ENCODE results near the gene MITF. TPM values are rescaled to one million over a fixed set of nuclear protein-coding genes. Genes with fewer than 3 reads are reported as not detected.

MITF gene
- total RNA-seq = 10 to 100 TPM; 13.7 to 39.0 (median 27.4) TPM

- peak; percentile 96 for ATAC-seq (ENCODE audit: low FRiP score)
- DNase-seq (ENCODE audit: low spot score) = peak; percentile 60
- TF ChIP-seq CTCF (IDR thresholded peaks at IDR 0.05) = no peak
Measured at GRCh38 chr3:69739204-69740102, at the start of gene MITF. TSS of gene MITF (plus strand) at chr3:69739464. CDS start at chr3:69739598, 134 bp downstream.

- no peak for DNase-seq (ENCODE audit: low spot score)
- TF ChIP-seq CTCF (IDR thresholded peaks at IDR 0.05) = no peak
- ATAC-seq (ENCODE audit: low FRiP score) = no peak
Measured at GRCh38 chr3:69691860-69692259, 47.4 kb upstream of the MITF start.

- no peak for DNase-seq (ENCODE audit: low spot score)
- no peak for ATAC-seq (ENCODE audit: low FRiP score)
- TF ChIP-seq CTCF (IDR thresholded peaks at IDR 0.05) = no peak
Measured at GRCh38 chr3:69692761-69693160, 46.5 kb upstream of the MITF start.

- TF ChIP-seq CTCF (IDR thresholded peaks at IDR 0.05) = no peak
- no peak for DNase-seq (ENCODE audit: low spot score)
- no peak for ATAC-seq (ENCODE audit: low FRiP score)
Measured at GRCh38 chr3:69695443-69695842, 43.8 kb upstream of the MITF start.

GRCh38 chr3:69695933-69696332 lies 43.3 kb upstream of the MITF start:
- ATAC-seq (ENCODE audit: low FRiP score) = no peak
- TF ChIP-seq CTCF (IDR thresholded peaks at IDR 0.05) = no peak
- no peak for DNase-seq (ENCODE audit: low spot score)

- TF ChIP-seq CTCF (IDR thresholded peaks at IDR 0.05) = no peak
- DNase-seq (ENCODE audit: low spot score) (no peak), ATAC-seq (ENCODE audit: low FRiP score) (no peak)
Measured at GRCh38 chr3:69696367-69696766, 42.9 kb upstream of the MITF start.

GRCh38 chr3:69697381-69697780 lies 41.9 kb upstream of the MITF start:
- ATAC-seq (ENCODE audit: low FRiP score) = no peak
- no peak for DNase-seq (ENCODE audit: low spot score)

More at GRCh38 chr3:69697381-69697780, 41.9 kb upstream of the MITF start:
- TF ChIP-seq CTCF (IDR thresholded peaks at IDR 0.05) = no peak

Data from omental fat pad (tissue), 4 donors.